K562 (cell line): Measurements from ENCODE around the gene ABCF3. TPM values are rescaled to one million over a fixed set of nuclear protein-coding genes. Genes with fewer than 3 reads are reported as not detected.

Source experiments
- ARID3B ChIP-seq: fragments of 250-450 bp; sonication (Bioruptor Pico); IDR thresholded peaks from 2 replicates; pipeline ENCODE4 v1.4.0; 2020; ENCODE audit warnings: borderline replicate concordance
- CBX8 ChIP-seq: fragments of 200-600 bp; sonication (generic); IDR thresholded peaks from 2 replicates; pipeline ENCODE4 v1.6.1; 2012; ENCODE audit warnings: borderline replicate concordance, mixed run types, low read depth, mild to moderate bottlenecking, moderate library complexity, mixed read lengths, low read length, control low read depth, inconsistent platforms; ENCODE audit not compliant: poor library complexity, severe bottlenecking; ENCODE audit errors: extremely low read depth
- ELF1 ChIP-seq: fragments of 200-800 bp; sonication (Bioruptor generic); IDR thresholded peaks from 2 replicates; pipeline ENCODE4 v1.6.1; 2016; ENCODE audit warnings: missing genetic modification characterization, missing compliant biosample characterization
- ETV5 ChIP-seq: sonication (generic); formaldehyde crosslinking; IDR thresholded peaks from 2 replicates; pipeline ENCODE4 v1.4.0; 2020; ENCODE audit warnings: low read depth, mild to moderate bottlenecking, missing genetic modification reagents
- HNRNPK ChIP-seq: fragments of 200-400 bp; formaldehyde crosslinking; IDR thresholded peaks from one replicate; pipeline ENCODE4 v1.6.1; 2018; ENCODE audit warnings: mild to moderate bottlenecking, low read depth, low read length; ENCODE audit not compliant: poor library complexity, severe bottlenecking
- LCOR ChIP-seq: sonication (generic); formaldehyde crosslinking; IDR thresholded peaks from 2 replicates; pipeline ENCODE4 v1.8.0; 2022; ENCODE audit warnings: mild to moderate bottlenecking, missing genetic modification reagents
- MITF ChIP-seq: IDR thresholded peaks from 2 replicates; pipeline ENCODE4 v1.6.1; 2014; ENCODE audit warnings: antibody characterized with exemption
- NFIC ChIP-seq: fragments of 450-650 bp; IDR thresholded peaks from 2 replicates; pipeline ENCODE4 v1.6.1; 2017; ENCODE audit warnings: mild to moderate bottlenecking, inconsistent platforms
- PRPF4 ChIP-seq: fragments of 200-400 bp; formaldehyde crosslinking; IDR thresholded peaks from one replicate; pipeline ENCODE4 v1.6.1; 2017; ENCODE audit warnings: low read length, low read depth, mild to moderate bottlenecking; ENCODE audit not compliant: insufficient read depth, poor library complexity, severe bottlenecking
- RBFOX2 ChIP-seq: fragments of 200-400 bp; formaldehyde crosslinking; IDR thresholded peaks from 2 replicates; pipeline ENCODE4 v1.6.1; 2017; ENCODE audit warnings: low read depth, mild to moderate bottlenecking, low read length, moderate library complexity
- RBM14 ChIP-seq: fragments of 200-400 bp; formaldehyde crosslinking; IDR thresholded peaks from 2 replicates; pipeline ENCODE4 v1.6.1; 2018; ENCODE audit warnings: low read depth, mild to moderate bottlenecking, low read length, moderate library complexity, borderline replicate concordance; ENCODE audit not compliant: insufficient read depth
- TAF1 ChIP-seq: IDR thresholded peaks from 2 replicates; pipeline ENCODE4 v1.6.1; 2011; ENCODE audit warnings: mild to moderate bottlenecking, low read length, moderate library complexity; ENCODE audit not compliant: insufficient read depth, control insufficient read depth, severe bottlenecking; ENCODE audit errors: extremely low read depth
- ZNF316 ChIP-seq: fragments of 450-650 bp; IDR thresholded peaks from 2 replicates; pipeline ENCODE4 v1.6.1; 2016
- ZNF318 ChIP-seq, 2 experiments: fragments of 450-650 bp; IDR thresholded peaks; 2 replicates each; pipeline ENCODE4 v1.6.1; 2016; ENCODE audit warnings: mild to moderate bottlenecking in 2 of 2, borderline replicate concordance in 1 of 2, low read depth in 1 of 2, moderate library complexity in 1 of 2
- polyA plus RNA-seq, 8 experiments: library from polyadenylated mRNA; depleted of rRNA in 4 of 8; stranded (reverse) in 5 of 8; unstranded in 3 of 8; fragments of >200 nt; fragmentation: Nextera tagmentation in 2 of 8; fragmentation: Illumina TruSeq in 1 of 8; extraction: Ambion mirVana in 2 of 8; extraction: Trizol in 1 of 8; gene quantifications; 2 replicates each; pipeline versions ENCODE4 v1.2.1 to v1.2.3, GENCODE V29; 2011 to 2014; ENCODE audit warnings: inconsistent platforms in 1 of 8, missing spikeins in 1 of 8
- total RNA-seq, 7 experiments: library from RNA; depleted of rRNA in 6 of 7; stranded (reverse); fragments of >200 nt in 6 of 7; fragmentation: Illumina TruSeq in 2 of 7; extraction: Trizol in 2 of 7; gene quantifications; 2 replicates each; pipeline versions ENCODE4 v1.2.1 to v1.2.3, GENCODE V29; 2011 to 2021; ENCODE audit warnings: low replicate concordance in 1 of 7

Gene ABCF3
- total and polyA plus RNA-seq, 9 of the 15 experiments (the other 6 are each of a cell fraction or from before 2014, with no cell fraction given) = 6.7 to 77.9 (median 45.1) TPM

- TF ChIP-seq ETV5 (CRISPR knock-in tag) (peak; percentile 61; the same call in 1 of the 2 replicates), HNRNPK (no peak), TAF1 (peak; percentile 63), NFIC (no peak), ZNF318 (IDR thresholded peaks at IDR 0.05; ENCODE audit: borderline replicate concordance in 1 of 2, low read depth in 1 of 2) (no peak), ZNF316 (no peak), ARID3B (CRISPR knock-in tag) (no peak), CBX8 (no peak), ELF1 (peak; percentile 54), RBFOX2 (peak; percentile 63), PRPF4 (no peak), MITF (no peak), RBM14 (no peak), LCOR (CRISPR knock-in tag) (no peak)
Observed at GRCh38 chr3:184176377-184177330, 9.3 kb upstream of the ABCF3 start (continued).
